SK-N-SH treated with all-trans-retinoic acid at 6 μM for 48 hours (cell line): ENCODE results near the gene INO80B.
"Not testable (repeated sequence)": the region's sequence is repeated elsewhere in the genome, so short reads cannot be mapped to it uniquely, and the experiment has no call there.

Experiments used
- ATAC-seq: fragments of 200-7000 bp; cut with Tn5 transposase; 3 replicates; pipeline ENCODE4 v1.9.1; 2020; ENCODE audit warnings: mild to moderate bottlenecking, moderate library complexity
- ARNTL ChIP-seq: fragments of 450-650 bp; formaldehyde crosslinking; IDR thresholded peaks from 2 replicates; pipeline ENCODE4 v1.5.0; 2020; ENCODE audit warnings: low read depth, mild to moderate bottlenecking, moderate library complexity, borderline replicate concordance
- BACH2 ChIP-seq: fragments of 250-450 bp; sonication (Bioruptor Pico); IDR thresholded peaks from 2 replicates; pipeline ENCODE4 v1.9.0; 2021; ENCODE audit warnings: mild to moderate bottlenecking, borderline replicate concordance
- CREB5 ChIP-seq: fragments of 250-450 bp; sonication (Bioruptor Pico); IDR thresholded peaks from 2 replicates; pipeline ENCODE4 v1.5.1; 2020; ENCODE audit warnings: low read depth, mild to moderate bottlenecking, moderate library complexity
- CSDC2 ChIP-seq: fragments of 250-450 bp; sonication (Bioruptor Pico); IDR thresholded peaks from 2 replicates; pipeline ENCODE4 v1.5.0; 2020; ENCODE audit warnings: mild to moderate bottlenecking, moderate library complexity
- CSRNP3 ChIP-seq: fragments of 250-450 bp; sonication (Bioruptor Pico); IDR thresholded peaks from 2 replicates; pipeline ENCODE4 v1.5.1; 2021; ENCODE audit warnings: mild to moderate bottlenecking, moderate library complexity
- ESRRG ChIP-seq: fragments of 250-450 bp; sonication (Bioruptor Pico); IDR thresholded peaks from 2 replicates; pipeline ENCODE4 v1.6.1; 2021; ENCODE audit warnings: mild to moderate bottlenecking
- GLIS3 ChIP-seq: fragments of 250-450 bp; sonication (Bioruptor Pico); IDR thresholded peaks from 2 replicates; pipeline ENCODE4 v1.5.0; 2020; ENCODE audit warnings: mild to moderate bottlenecking, moderate library complexity
- ISL1 ChIP-seq: fragments of 250-450 bp; sonication (Bioruptor Pico); IDR thresholded peaks from 2 replicates; pipeline ENCODE4 v2.1.2; 2022; ENCODE audit warnings: mild to moderate bottlenecking, moderate library complexity
- POU6F1 ChIP-seq: fragments of 250-450 bp; sonication (Bioruptor Pico); IDR thresholded peaks from 2 replicates; pipeline ENCODE4 v1.8.0; 2021; ENCODE audit warnings: low read depth, mild to moderate bottlenecking, moderate library complexity, borderline replicate concordance
- SNAI2 ChIP-seq: fragments of 250-450 bp; sonication (Bioruptor Pico); IDR thresholded peaks from 2 replicates; pipeline ENCODE4 v1.5.0; 2020; ENCODE audit warnings: mild to moderate bottlenecking, moderate library complexity
- TCF4 ChIP-seq: fragments of 250-450 bp; sonication (Bioruptor Pico); IDR thresholded peaks from 2 replicates; pipeline ENCODE4 v1.8.0; 2021; ENCODE audit warnings: mild to moderate bottlenecking, moderate library complexity, borderline replicate concordance
- TSHZ2 ChIP-seq: fragments of 250-450 bp; sonication (Bioruptor Pico); IDR thresholded peaks from 2 replicates; pipeline ENCODE4 v1.5.0; 2020; ENCODE audit warnings: mild to moderate bottlenecking, moderate library complexity
- ZC3H10 ChIP-seq: fragments of 250-450 bp; sonication (Bioruptor Pico); IDR thresholded peaks from 2 replicates; pipeline ENCODE4 v1.5.1; 2021; ENCODE audit warnings: mild to moderate bottlenecking, moderate library complexity
- ZFP3 ChIP-seq: fragments of 250-450 bp; sonication (Bioruptor Pico); IDR thresholded peaks from 2 replicates; pipeline ENCODE4 v1.5.0; 2020; ENCODE audit warnings: mild to moderate bottlenecking, moderate library complexity
- ZFP30 ChIP-seq: fragments of 450-650 bp; formaldehyde crosslinking; IDR thresholded peaks from 2 replicates; pipeline ENCODE4 v1.5.0; 2022; ENCODE audit warnings: mild to moderate bottlenecking, moderate library complexity
- ZNF565 ChIP-seq: fragments of 450-650 bp; formaldehyde crosslinking; conservative IDR thresholded peaks from 2 replicates; pipeline ENCODE4 v1.5.0; 2020; ENCODE audit warnings: low read depth, mild to moderate bottlenecking, moderate library complexity
- ZNF70 ChIP-seq: fragments of 450-650 bp; formaldehyde crosslinking; IDR thresholded peaks from 2 replicates; pipeline ENCODE4 v1.5.0; 2020; ENCODE audit warnings: mild to moderate bottlenecking, moderate library complexity
- ZNF8 ChIP-seq: fragments of 450-650 bp; formaldehyde crosslinking; IDR thresholded peaks from 2 replicates; pipeline ENCODE4 v1.5.0; 2020; ENCODE audit warnings: mild to moderate bottlenecking, moderate library complexity

The INO80B gene

GRCh38 chr2:74458938-74459363 is 4.1 kb downstream of the INO80B start:
- no peak for ATAC-seq
- TF ChIP-seq ZNF8 (CRISPR knock-in tag), result no peak
- TF ChIP-seq SNAI2, result no peak
- no peak for TF ChIP-seq ZFP30 (CRISPR knock-in tag)
- TF ChIP-seq TSHZ2 (CRISPR knock-in tag), result no peak
- no peak for TF ChIP-seq ISL1 (CRISPR knock-in tag)
- TF ChIP-seq ZFP3, result no peak
- no peak for TF ChIP-seq CSDC2
- no peak for TF ChIP-seq ZNF70
- TF ChIP-seq TCF4 (CRISPR knock-in tag), result no peak

GRCh38 chr2:74459503-74460118 is 4.7 kb downstream of the INO80B start:
- not testable (repeated sequence) for ATAC-seq

- ATAC-seq, result not testable (repeated sequence)
Measured at GRCh38 chr2:74460187-74460586, 5.3 kb downstream of the INO80B start.

GRCh38 chr2:74461187-74462053 is 6.5 kb downstream of the INO80B start:
- no peak for ATAC-seq
- TF ChIP-seq ZNF70, result no peak
- TF ChIP-seq TCF4 (CRISPR knock-in tag), result no peak
- TF ChIP-seq ZC3H10 (CRISPR knock-in tag), result no peak
- TF ChIP-seq CSDC2, result no peak
- TF ChIP-seq ARNTL (CRISPR knock-in tag), result no peak
- TF ChIP-seq TSHZ2 (CRISPR knock-in tag), result no peak
- TF ChIP-seq ZFP3, result no peak
- TF ChIP-seq ZNF565 (CRISPR knock-in tag), result no peak
- no peak for TF ChIP-seq CSRNP3 (CRISPR knock-in tag)
- no peak for TF ChIP-seq ESRRG (CRISPR knock-in tag)

- no peak for ATAC-seq
- no peak for TF ChIP-seq ZFP3
- TF ChIP-seq TCF4 (CRISPR knock-in tag), result no peak
- no peak for TF ChIP-seq ESRRG (CRISPR knock-in tag)
- no peak for TF ChIP-seq CSDC2
- TF ChIP-seq ZNF8 (CRISPR knock-in tag), result no peak
- no peak for TF ChIP-seq BACH2
- no peak for TF ChIP-seq CSRNP3 (CRISPR knock-in tag)
- TF ChIP-seq GLIS3 (CRISPR knock-in tag), result no peak
- TF ChIP-seq CREB5 (CRISPR knock-in tag), result no peak
- TF ChIP-seq POU6F1 (CRISPR knock-in tag), result no peak
- no peak for TF ChIP-seq ZNF565 (CRISPR knock-in tag)
Measured at GRCh38 chr2:74462054-74462785, 7.3 kb downstream of the INO80B start.
